ENCODE measurements around the gene MYO1D. TPM values are rescaled to one million over a fixed set of nuclear protein-coding genes. Genes with fewer than 3 reads are reported as not detected.
"Not testable (repeated sequence)": the region's sequence is repeated elsewhere in the genome, so short reads cannot be mapped to it uniquely, and the experiment has no call there.

Gene MYO1D
- total and polyA plus RNA-seq, 11 donors = 3.3 to 15.5 (median 8.9) TPM

- Histone ChIP-seq H3K27ac (no peak overlapping the region), H3K4me1 (peaks cover 0 to 38% (median 13%) of the 10 kb centered on the region in 12 donors)
- WGBS, 4 donors = 45 to 68% (median 54%) methylated on average over 2 of the region's 2 CpGs
These were observed 53.9 kb downstream of the MYO1D start for GRCh38 chr17:32822996-32823395.

GRCh38 chr17:32821987-32822934 is 54.7 kb downstream of the MYO1D start:
- intact Hi-C loops (cut with DNase I) = loop anchor here in 3 of 10 donors (2.0 to 10.0 kb wide), 2 partner anchors 19 to 53 kb away; partner anchors contain the start of gene MYO1D (in 2 of the 3)
- ATAC-seq = peak in 1 of 4 donors; percentile 11
- H3K36me3 ChIP-seq, H3K27ac ChIP-seq, H3K9me3 ChIP-seq, H3K27me3 ChIP-seq: not testable (repeated sequence)
- peak overlapping the region in 10 of 12 donors; percentile 34 to 60 (median 52) for H3K4me3 ChIP-seq
- DNase-seq = peak in 3 of 5 donors; percentile 19 to 38 (median 20)
- H3K4me1 ChIP-seq = peaks cover 0 to 31% (median 12%) of the 10 kb centered on the region in 12 donors
- WGBS, 4 donors = 1 to 34% (median 15%) methylated on average over 9 to 80 of the region's 82 CpGs

More at GRCh38 chr17:32822996-32823395, 53.9 kb downstream of the MYO1D start:
- no peak for DNase-seq
- no peaks in the 10 kb centered on the region for H3K27me3 ChIP-seq
- peak in 2 of 4 donors; percentile 29 to 36 for ATAC-seq
- peak overlapping the region in 10 of 12 donors; percentile 34 to 60 (median 52) for H3K4me3 ChIP-seq
- H3K36me3 ChIP-seq = no peaks in the 10 kb centered on the region
- no peak for TF ChIP-seq CTCF (IDR thresholded peaks at IDR 0.05)
- TF ChIP-seq POLR2A (IDR thresholded peaks at IDR 0.05) = no peak
- no peaks in the 10 kb centered on the region for H3K9me3 ChIP-seq
- intact Hi-C loops (cut with DNase I) = loop anchor here in 2 of 10 donors (10.0 kb wide), 1 partner anchor 52 kb away; the partner anchor contains the start of gene MYO1D (in 2 of the 2)

GRCh38 chr17:32820440-32820839 is 56.5 kb downstream of the MYO1D start:
- ATAC-seq = no peak
- Histone ChIP-seq H3K4me3 (no peak overlapping the region), H3K4me1 (peaks cover 0 to 30% (median 12%) of the 10 kb centered on the region in 12 donors), H3K36me3 (no peaks in the 10 kb centered on the region), H3K27me3 (no peaks in the 10 kb centered on the region), H3K9me3 (no peaks in the 10 kb centered on the region), H3K27ac (no peak overlapping the region)
- no peak for DNase-seq
- intact Hi-C loops (cut with DNase I) = loop anchor here in 3 of 10 donors (2.0 to 10.0 kb wide), 2 partner anchors 20 to 54 kb away; partner anchors contain the start of gene MYO1D (in 2 of the 3)
- WGBS, 4 donors = 96 to 99% (median 99%) methylated on average over 2 of the region's 2 CpGs
- TF ChIP-seq POLR2A (IDR thresholded peaks at IDR 0.05) (no peak), CTCF (IDR thresholded peaks at IDR 0.05) (no peak)

- Histone ChIP-seq H3K4me1 (peaks cover 0 to 27% (median 13%) of the 10 kb centered on the region in 12 donors), H3K27me3 (no peaks in the 10 kb centered on the region), H3K27ac (peak overlapping the region in 5 of 12 donors; percentile 29 to 62 (median 51)), H3K9me3 (no peaks in the 10 kb centered on the region), H3K36me3 (no peaks in the 10 kb centered on the region), H3K4me3 (no peak overlapping the region)
- DNase-seq (no peak), ATAC-seq (no peak)
- WGBS, 4 donors = 93 to 95% (median 94%) methylated on average over 2 of the region's 2 CpGs
- intact Hi-C loops (cut with DNase I) = loop anchor here in 3 of 10 donors (2.0 to 10.0 kb wide), 2 partner anchors 21 to 55 kb away; partner anchors contain the start of gene MYO1D (in 2 of the 3)
- TF ChIP-seq CTCF (IDR thresholded peaks at IDR 0.05) (no peak), POLR2A (IDR thresholded peaks at IDR 0.05) (no peak)
These were observed 57.1 kb downstream of the MYO1D start for GRCh38 chr17:32819787-32820186.
